Umbilical cord (tissue), 2 donors: Measurements from ENCODE around the gene SMAP1. TPM values are rescaled to one million over a fixed set of nuclear protein-coding genes. Genes with fewer than 3 reads are reported as not detected.
A peak's percentile ranks its signal among the peaks of the same experiment; 100 is the strongest.
"Not testable (repeated sequence)": the region's sequence is repeated elsewhere in the genome, so short reads cannot be mapped to it uniquely, and the experiment has no call there.

Experiments used
- DNase-seq: peaks from one replicate; pipeline ENCODE4 v3.0.0-alpha.2; 2015; ENCODE audit warnings: low spot score
- total RNA-seq: library from RNA; depleted of rRNA; stranded (reverse); fragments of >200 nt; gene quantifications from one replicate; pipeline ENCODE4 v1.2.3, GENCODE V29; 2014; ENCODE audit warnings: low replicate concordance; ENCODE audit not compliant: insufficient read depth

Gene SMAP1
- total RNA-seq, 1 donor from 2014 or later, result 15.9 TPM

DNA sequence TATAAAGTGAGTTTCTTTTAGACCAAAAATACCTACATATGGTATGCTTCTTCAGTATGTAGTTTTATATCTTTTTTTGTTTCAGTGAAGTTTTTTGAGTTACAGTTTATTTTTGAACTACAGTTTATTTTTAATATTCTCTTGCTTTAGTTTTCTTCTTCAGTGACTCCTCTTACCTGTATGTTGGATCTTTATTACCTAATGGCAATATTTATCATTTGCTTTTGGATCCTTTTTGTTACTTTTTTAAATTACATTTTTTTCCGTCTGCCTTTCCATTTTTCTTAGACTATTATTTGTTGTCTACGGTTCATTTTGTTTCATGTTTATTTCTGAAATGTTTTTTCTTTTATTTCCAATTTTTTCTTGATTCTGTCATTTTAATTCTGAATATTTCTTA, 71.9 kb downstream of the SMAP1 start:
- no peak for DNase-seq

DNA sequence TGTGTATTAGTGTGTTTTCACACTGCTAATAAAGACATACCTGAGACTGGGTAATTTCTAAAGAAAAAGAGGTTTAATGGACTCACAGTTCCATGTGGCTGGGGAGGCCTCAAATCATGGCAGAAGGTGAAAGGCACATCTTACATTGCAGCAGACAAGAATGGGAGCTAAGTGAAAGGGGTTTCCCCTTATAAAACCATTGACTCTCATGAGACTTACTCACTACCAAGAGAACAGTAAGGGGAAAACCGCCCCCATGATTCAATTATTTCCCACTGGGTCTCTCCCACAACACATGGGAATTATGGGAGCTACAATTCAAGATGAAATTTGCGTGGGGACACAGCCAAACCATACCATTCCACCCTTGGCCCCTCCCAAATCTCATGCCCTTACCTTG, 73.1 kb downstream of the SMAP1 start:
- DNase-seq, result not testable (repeated sequence)

DNA sequence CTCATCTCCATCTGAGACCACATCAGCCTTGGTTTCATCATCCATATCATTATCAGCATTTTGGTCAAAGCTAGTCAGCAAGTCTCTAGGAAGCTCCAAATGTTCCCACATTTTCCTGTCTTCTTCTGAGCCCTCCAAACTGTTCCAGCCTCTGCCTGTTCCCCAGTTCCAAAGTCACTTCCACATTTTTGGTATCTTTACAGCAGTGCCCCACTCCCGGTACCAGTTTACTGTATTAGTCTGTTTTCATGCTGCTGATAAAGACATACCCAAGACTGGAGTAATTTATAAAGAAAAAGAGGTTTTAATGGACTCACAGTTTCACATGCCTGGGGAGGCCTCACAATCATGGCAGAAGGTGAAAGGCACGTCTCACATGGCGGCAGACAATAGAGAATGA, 74.8 kb downstream of the SMAP1 start:
- DNase-seq, result not testable (repeated sequence)

DNA sequence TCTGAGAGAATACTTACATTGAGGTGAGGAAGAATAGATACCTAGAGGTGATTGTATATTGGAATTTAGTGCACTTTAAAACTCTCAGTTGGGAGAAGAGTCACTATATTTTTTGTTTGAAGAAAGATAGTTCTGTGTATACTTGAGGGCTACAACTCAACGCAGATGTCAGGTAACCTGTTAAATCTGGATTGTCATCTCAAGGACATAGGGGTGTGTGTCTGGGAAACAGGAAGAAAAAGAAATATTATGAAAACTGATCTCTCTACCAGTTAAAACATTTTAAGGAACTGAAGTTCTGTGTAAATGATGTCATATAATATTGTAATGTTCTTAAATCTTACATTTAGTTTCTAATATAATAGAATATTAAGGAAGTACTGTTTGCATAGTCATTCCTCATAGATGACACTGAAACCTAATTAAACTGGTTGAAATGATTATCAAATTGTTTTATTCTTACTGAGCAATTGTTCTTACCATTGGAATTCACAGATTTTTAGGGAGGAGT, 86.2 kb downstream of the SMAP1 start:
- no peak for DNase-seq

DNA sequence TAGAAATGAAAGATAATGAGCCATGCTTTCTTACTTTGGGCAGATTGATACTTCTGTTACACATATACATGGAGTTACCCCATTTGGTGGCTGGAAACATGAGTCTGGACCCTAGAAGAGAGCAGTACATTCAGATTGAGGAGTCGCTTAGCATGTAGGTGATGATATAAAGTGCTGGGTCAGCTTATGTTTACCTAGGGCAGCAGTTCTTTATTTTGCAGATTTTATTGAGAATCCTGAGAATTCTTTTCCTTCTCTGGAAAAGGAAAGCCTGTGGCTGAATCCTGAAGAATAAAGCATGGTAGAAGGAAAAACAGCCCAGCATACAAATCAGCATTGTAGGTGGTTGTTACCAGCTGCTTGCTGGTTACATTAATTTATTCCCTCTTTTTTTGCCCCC, 91.2 kb downstream of the SMAP1 start:
- DNase-seq, result no peak

DNA sequence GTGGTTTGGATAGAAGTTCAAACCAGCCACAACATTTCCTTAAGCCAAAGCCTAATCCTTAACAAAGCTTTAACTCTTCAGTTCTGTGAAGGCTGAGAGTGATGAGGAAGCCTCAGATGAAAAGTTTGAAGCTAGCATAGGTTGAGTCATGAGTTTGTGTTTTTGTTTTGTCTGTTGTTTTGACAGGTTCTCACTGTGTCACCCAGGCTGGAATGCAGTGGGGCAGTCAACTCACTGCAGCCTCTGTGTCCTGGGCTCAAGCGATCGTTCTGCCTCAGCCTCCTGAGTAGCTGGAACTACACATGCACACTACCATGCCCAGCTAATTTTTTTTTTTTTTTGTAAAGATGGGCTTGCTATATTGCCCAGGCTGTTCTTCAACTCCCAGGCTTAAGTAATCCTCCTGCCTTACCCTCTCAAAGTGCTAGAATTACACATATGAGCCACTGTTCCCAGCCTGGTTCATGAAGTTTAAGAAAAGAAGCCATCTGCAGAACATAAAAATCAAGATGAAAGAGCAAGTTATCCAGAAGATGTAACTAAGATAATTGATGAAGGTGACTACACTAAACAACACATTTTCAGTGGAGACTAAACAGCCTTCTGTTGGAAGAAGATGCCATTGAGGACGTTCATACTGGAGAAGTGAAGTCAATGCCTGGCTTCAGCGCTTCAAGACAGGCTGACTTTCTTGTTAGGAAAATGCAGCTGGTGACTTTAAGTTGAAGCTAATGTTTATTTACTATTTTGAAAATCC, 96.2 kb downstream of the SMAP1 start:
- peak; percentile 52 for DNase-seq

DNA sequence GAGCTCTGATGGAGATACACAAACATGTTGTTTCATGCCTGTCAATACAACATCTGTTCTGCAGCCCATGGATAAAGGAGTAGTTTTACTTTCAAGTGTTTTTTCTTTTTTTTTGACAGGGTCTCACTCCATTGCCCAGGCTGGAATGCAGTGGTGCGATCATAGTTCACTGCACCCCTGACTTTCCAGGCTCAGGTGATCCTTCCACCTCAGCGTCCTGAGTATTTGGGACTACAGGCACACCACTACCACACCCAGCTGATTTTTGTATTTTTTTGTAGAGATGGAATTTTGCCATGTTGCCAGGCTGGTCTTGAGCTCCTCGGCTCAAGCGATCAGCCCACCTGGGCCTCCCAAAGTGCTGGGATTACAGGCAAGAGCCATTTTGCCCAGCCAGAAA, 97.0 kb downstream of the SMAP1 start:
- no peak for DNase-seq

- not testable (repeated sequence) for DNase-seq
These were observed 103.7 kb downstream of the SMAP1 start for GRCh38 chr6:70771351-70771750.

DNA sequence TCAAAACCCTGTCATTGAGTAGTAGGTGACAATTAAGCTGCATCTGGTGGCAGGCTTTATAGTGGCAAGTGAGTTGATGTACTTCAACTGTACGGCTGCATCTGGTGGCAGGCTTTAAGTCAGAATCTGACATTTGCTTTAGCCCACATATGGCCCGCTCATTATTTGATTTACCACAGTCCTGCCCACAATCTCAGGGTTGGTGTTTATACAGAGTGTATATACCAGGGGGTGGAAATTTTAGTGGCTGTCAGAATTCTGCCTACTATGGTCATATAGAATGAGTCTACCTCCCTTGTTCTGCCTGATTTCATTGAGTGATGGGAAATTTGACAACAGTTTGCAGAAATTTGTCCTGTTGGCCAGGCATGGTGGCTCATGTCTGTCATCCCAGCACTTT, 112.3 kb downstream of the SMAP1 start:
- DNase-seq, result no peak

DNA sequence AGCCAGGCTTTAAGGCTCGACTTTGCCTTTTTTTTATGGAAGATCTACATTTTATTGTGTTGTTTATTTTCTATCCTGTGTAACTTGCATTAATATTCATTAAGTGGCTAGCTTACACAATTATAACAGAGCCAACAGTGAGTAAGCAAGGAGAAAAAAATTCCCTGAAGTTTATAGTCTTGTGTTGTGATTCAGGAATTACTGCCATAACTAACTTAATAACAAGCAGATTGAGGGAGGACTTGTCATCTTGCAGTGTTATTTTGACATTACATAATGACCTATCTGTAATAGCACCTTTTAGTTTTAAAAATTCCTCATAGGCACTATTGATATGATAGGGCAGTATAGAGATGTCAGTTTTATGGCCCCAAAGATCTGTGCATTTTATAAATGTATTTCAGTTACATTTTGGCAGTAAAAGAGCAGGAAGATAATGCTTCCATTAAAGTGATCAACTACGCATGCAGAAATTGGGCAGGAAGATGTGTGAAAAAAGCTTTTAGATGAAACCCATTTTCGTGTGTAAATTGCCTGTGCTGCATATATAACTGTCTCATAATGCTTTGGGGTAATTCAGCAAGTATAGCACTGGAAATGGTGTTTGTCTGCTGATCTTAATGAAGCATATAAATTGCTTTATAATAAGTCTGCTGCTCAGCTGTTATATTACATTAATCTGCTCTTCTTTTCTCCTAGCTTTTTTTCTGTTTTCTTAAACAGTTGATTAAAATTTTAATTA, 123.0 kb downstream of the SMAP1 start:
- no peak for DNase-seq

DNA sequence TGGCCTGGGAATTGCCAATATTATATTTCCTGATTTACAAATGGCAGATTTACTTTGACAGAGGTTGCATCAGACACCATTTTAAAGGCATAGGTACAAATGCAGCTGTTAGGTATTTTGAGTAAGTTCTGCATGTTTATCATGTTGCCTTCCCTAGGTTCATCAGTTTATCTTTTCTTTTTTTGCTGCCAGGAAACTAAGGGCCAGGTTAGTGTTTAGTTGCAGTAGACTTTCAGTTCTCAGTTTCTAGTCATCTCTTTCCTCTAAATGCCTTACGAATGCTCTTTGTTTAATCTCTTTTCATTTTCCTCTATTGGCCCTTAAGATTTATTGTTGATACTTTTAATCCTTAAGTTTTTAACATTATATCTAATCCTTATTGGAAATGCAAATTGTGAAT, 129.9 kb downstream of the SMAP1 start:
- no peak for DNase-seq

DNA sequence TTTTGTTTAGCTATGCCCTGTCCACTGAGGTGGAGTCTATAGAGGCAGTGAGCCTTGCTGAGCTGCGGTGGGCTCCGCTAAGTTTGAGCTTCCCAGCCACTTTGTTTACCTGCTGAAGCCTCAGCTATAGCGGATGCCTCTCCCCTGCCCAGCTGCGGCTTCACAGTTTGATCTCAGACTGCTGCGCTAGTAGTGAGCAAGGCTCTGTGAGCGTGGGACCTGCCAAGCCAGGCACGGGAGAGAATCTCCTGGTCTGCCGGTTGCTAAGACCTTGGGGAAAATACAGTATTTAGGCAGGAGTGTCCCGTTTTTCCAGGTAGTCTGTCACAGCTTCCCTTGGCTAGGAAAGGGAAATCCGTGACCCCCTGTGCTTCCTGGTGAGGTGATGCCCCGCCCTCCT, 138.4 kb downstream of the SMAP1 start:
- DNase-seq, result no peak

- DNase-seq, result no peak
These were observed 144.1 kb downstream of the SMAP1 start for GRCh38 chr6:70811788-70812187.

GRCh38 chr6:70813885-70814284, 146.2 kb downstream of the SMAP1 start:
- no peak for DNase-seq

DNA sequence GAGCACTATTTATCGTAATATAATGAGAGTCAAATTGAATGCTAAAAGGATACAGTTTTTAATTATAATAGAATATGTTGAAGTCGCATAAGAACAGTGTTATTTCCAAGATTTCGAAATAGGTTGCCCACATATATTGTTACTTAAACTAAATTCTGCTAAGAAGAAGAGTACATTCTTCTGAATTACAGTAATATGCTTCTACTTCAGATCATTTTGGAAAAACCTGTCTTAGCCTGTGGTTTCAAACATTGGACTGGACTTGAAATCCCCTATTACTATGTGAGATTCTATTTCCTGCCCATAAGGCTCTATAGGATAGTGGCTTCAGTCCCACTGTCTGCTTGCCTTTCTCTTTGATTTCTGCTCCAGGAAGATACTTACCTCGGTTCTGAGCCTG, 152.0 kb downstream of the SMAP1 start:
- DNase-seq, result no peak

GRCh38 chr6:70820778-70821177, 153.1 kb downstream of the SMAP1 start:
- no peak for DNase-seq

GRCh38 chr6:70821751-70822150, 154.1 kb downstream of the SMAP1 start:
- no peak for DNase-seq

GRCh38 chr6:70823651-70824050, 156.0 kb downstream of the SMAP1 start:
- DNase-seq, result no peak

GRCh38 chr6:70831427-70831826, 163.7 kb downstream of the SMAP1 start:
- no peak for DNase-seq

GRCh38 chr6:70834520-70834919, 166.8 kb downstream of the SMAP1 start:
- no peak for DNase-seq

GRCh38 chr6:70838907-70839285, 171.2 kb downstream of the SMAP1 start:
- no peak for DNase-seq

DNA sequence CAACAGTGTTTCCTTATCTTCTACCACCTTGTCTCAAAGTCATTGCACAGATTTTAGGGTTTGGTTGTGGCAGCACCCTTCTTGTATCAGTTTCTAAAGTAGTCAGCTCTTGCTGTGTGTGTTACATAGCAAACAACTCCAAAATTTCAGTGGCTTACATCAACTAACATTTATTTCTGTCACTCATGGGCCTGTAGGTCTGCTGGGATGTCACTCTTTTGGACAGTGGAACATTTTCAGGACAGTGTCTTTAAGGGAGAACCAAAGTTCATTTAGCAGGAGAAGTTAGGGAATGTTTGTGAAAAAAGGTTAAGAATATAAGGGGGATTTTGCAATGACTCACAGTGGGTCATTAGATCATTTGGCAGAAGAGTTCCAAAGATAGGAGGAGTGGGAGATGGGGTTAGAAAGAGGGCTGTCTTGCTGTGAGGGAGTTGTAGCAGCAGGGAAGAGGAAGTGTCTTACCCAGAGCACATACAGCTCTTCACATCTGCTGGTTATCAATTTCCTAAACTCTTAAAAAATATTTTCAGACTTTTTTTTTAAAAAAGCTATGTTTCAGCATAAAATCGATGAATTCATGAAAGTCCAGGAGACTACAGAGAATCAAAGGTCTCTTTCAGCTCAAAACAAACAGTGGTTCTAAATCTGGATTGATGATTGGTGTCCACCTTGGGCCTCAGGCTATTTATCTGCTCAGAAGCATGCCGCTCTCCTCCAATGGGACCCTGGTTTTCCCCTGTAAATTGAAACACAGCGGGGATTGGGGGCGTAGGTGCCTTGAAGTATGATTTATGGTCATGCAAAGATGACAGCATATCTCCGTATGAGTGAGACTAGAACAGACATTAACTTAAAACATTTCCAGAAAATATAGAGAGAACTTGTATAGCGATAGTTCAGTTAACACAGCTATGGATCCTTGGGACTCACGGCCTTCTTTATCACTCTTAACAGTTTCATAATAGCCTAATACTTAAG, 171.9 kb downstream of the SMAP1 start:
- DNase-seq, result no peak
